Activated T-cell treated with anti-CD3 and anti-CD28 coated beads, Interleukin-2, amount 50 U/mL, for 48 hours (primary cell): ENCODE results near the gene ELF5.

Source experiments
- DNase-seq, 2 experiments: peaks; one replicate each; pipeline ENCODE4 v3.0.0-alpha.2; 2020

Gene ELF5

DNA sequence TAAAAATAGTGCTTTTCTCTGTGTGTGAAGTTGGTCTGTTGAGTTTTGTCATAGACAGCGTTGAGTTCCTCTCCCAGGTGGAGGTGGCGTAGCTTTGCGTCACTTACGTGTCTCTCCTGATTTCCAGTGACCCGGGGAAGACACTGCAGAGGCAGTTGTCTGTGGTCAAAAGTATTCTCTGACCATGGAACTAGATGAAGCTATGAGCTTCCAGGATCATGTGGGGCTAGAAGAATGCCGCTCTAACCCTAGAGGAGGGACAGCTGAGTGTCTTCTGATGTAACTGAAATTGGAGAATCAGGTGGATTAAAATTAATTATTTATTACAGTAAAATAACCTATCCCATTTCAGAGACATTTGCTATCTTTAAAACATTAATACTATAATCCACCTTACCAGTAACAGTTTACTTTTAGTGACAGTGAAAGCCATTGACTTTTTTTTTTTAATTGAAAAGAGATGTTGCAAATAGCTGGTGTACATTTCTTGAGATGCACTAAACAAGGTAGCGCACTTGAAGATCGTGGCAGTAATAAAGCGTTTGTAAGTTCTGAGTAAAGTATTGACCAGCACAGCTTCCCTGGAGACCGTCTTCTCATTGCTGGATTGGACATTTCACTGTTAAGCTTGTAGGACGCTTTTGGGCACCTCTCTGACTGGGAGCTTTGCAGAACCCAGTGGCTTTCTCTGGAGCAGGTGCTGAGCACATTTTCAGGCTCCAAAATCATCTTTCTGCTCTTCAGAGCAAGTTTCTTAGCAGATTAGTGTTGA is 65.2 kb downstream of the ELF5 start:
- no peak for DNase-seq

GRCh38 chr11:34447044-34447443 is 66.5 kb downstream of the ELF5 start:
- no peak for DNase-seq

- no peak for DNase-seq
Measured at GRCh38 chr11:34446386-34446785, 67.2 kb downstream of the ELF5 start.

GRCh38 chr11:34445956-34446355 is 67.6 kb downstream of the ELF5 start:
- no peak for DNase-seq

- no peak for DNase-seq
Measured at GRCh38 chr11:34444428-34444827, 69.2 kb downstream of the ELF5 start.

DNA sequence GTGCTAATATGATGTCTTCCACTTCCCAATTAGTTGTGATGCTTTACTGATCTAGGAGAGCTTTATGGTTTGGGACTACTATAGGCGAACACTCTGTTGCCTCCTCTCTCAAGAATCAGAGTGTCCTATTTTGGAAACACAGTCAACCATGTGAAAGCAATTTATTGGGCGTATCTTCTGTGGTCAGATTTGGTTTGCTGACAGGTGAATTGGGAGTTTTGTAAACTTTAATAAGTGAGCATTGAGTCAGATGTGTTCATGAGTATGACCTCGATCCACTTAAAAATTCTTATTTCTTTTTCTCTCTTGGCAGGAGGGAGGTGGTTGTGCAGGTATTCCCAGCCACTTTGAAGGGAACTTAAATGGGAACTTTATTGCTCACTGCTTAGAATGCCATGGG is 70.5 kb downstream of the ELF5 start:
- no peak for DNase-seq

DNA sequence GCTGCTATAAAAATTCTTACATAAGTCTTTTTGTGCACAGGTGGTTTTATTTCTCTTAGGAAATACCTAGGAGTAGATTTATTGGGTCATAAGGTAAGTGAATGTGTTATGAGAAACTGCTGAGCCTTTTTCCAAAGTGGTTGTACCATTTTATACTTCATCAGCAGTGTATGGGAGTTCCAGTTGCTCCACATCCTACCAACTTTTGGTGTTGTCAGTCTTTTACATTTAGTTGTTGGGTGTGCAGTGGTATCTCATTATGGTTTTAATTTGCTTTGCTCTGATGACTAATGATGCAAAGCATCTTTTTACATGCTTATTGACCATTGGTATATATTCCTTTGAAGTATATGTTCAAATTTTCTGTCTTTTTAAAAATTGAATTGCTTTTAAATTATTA is 71.8 kb downstream of the ELF5 start:
- no peak for DNase-seq

DNA sequence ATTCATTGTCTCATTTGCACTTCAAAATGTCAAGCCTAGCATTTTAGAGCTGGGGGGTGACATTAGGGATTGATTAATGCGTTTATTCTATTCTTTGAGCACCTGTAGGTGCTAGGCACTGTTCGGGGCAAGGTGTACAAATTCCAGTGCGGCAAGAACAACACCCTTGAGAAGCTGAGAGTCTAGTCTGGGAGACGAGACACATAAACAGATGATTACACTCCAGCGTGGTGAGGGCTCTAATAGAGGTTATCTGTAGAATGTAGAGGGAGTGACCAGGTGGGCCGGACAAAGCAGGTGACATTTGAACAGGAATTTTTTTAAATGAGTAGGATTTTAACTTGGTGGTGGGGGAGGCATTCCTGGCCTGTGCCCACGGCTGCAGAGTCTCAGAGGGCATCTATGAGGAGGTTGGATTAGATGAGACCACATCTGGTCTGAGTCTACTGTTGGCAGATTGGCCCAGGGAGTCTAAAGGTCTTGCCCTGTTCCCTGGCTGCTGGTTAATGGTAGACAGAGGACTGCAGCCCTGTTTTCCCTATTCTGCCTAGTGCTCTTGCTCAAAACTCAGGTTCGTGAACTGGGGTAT is 73.9 kb downstream of the ELF5 start:
- no peak for DNase-seq

- peak; percentile 98 to 99 for DNase-seq
Measured at GRCh38 chr11:34438529-34439507, 74.8 kb downstream of the ELF5 start, which contains the start of gene CAT. TSS of gene CAT (plus strand) at chr11:34438934. CDS start at chr11:34439014, 80 bp downstream.

GRCh38 chr11:34437224-34438125 is 76.1 kb downstream of the ELF5 start:
- no peak for DNase-seq

- DNase-seq = no peak
Measured at GRCh38 chr11:34433899-34434298, 79.7 kb downstream of the ELF5 start.

- no peak for DNase-seq
Measured at GRCh38 chr11:34432822-34433221, 80.8 kb downstream of the ELF5 start.

DNA sequence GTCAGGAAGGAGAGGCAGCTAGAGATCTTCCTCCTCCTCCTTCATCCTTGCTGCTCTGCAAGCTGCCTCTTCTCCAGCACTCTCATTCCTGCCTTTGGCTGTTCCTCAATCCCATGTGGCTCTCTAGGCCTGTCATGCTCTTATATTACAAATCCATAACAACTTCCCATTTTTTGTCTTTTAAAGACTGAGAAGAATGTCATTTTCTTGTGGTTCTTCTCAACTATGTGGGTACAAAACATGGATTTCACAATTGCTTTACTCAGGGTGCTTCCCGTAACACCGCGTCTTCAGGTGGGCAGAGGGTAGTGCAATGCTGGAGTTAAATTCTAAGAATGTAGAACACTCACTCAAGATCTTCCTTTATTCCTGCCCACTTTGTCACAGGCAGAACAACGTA is 81.6 kb downstream of the ELF5 start:
- DNase-seq = no peak
